HT-29 (cell line): ENCODE data around the gene LRP11. TPM values are rescaled to one million over a fixed set of nuclear protein-coding genes. Genes with fewer than 3 reads are reported as not detected.
"Not testable (repeated sequence)": the region's sequence is repeated elsewhere in the genome, so short reads cannot be mapped to it uniquely, and the experiment has no call there.

Source experiments
- DNase-seq: peaks from one replicate; pipeline ENCODE4 v3.0.0-alpha.2; 2015; ENCODE audit warnings: low spot score
- total RNA-seq: library from RNA; depleted of rRNA; stranded (reverse); fragments of >200 nt; shearing (Covaris generic); gene quantifications from 2 replicates; pipeline ENCODE4 v1.2.3, GENCODE V29; 2014

LRP11 gene
- total RNA-seq, 1 experiment from 2014 or later = 37.9 TPM

DNA sequence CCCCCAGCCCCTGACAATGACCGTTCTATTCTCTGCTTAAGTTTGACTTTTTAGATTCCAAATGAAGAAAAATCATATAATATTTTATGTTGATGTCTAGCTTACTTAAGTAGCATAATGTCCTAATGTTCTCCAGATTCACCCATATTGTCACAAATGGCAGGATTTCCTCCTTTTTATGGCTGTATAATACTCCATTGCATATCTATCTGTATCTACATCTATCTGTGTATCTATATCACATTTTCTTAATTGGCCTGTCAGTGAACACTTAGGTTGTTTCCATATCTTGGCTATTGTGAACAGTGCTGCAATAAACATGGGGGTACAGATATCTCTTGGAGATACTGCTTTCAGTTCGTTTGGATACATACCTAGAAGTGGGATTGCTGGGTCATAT, 7.0 kb upstream of the LRP11 start:
- no peak for DNase-seq

DNA sequence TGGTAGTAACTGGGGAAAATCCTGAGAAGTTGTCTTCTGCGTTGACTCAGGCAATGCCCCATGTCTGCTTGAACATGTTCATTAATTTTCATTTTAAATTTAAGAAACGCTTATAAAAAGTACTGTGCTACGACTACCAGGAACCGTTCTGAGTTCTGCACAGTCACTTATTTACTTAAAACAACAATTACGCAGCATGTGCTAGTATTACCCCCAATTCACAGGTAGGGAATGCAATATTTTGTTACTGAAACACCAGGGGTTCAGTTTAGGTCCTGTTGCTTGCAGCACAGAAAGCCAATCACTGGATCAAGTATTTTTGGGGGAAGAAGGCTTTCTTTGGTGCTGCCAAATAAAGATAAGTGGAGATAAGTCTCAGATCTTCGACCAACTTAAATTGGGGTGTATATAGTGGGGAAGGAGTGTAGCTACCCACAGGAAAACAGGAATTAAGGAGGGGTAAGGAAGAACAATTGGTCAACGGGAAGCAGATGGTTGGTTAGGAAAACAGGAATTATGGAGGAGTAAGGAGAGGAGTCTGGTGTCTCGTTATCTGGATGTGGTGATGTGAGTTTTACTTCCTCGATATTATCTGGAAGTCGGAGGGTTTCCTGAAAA, 5.2 kb upstream of the LRP11 start:
- DNase-seq = no peak

DNA sequence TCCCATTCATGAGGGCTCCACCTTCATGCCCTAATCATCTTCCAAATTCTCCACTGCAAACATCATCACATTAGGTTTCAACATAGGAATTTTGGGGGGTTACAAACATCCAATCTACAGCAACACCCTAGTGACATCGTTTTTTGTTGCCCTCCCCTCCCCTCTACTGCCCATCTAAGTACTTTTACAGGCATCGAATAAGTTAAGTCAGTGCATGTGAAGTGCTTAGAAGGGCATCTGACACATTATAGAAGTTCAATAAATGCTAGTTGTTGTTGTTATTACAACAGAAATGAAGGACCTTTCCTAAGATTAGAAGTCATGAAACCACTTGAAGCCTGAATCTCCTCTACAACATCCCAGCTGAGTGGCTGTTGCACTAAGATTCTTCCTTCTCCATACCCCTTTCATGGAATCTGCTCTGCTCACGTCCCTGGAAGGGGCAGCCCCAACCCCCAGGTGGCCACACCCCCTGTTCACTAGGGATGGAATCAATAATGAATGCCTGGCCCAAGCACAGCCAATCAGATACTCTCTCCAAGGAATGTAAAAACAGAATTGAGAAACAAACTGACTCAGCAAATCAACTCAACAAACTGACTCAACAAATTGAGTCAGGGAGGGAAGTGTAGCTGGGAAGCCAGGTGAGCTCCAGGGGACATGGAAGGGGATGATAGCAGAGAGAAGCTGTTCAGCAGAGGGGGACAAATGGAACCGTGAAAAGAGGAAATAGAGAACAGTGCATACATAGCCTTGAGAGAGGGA, 3.9 kb upstream of the LRP11 start:
- no peak for DNase-seq

DNA sequence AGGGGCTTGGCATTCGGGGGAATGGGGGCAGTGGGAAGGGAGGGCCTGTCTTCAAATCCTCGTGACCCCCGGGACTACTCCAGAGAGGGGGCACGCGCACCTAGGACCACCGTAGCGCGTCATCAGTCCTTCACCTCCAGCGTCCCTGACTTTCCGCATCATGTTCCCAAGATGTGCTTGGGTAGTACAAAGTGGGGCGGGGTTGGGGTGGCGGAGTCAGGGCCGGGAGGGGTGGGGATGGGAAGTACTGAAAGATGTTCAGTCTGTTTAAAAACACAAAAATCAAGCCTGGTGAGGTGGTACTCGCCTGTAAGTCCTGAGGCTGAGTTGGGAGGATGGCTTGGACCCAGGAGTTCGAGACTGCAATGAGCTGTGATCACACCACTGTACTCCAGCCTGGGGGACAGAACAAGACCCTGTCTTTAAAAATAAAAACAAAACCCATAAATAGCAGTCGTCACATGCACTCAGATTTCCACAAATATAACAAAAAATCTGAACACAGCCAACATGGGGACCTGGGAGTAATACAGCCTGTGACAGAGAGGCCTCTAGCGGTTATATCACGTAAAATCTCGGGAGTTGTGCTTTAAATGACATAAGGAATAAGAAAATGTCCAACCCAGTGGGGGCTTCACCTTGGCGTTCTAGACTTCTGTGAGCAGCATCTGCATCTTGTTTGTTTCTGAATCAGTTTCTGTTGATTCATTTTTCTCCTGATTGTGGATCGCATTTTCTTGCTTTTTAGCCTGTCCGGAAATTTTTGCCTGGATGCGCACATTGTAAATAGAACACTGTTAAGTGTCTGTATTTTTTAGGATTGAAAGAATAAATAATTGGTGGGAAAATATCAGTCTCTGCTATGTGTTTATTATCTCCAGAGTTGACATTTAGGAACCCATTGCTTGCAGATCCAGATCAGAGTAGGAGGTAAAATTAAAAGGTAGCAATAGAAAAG, 698 bp upstream of the LRP11 start:
- DNase-seq = peak; percentile 72

DNA sequence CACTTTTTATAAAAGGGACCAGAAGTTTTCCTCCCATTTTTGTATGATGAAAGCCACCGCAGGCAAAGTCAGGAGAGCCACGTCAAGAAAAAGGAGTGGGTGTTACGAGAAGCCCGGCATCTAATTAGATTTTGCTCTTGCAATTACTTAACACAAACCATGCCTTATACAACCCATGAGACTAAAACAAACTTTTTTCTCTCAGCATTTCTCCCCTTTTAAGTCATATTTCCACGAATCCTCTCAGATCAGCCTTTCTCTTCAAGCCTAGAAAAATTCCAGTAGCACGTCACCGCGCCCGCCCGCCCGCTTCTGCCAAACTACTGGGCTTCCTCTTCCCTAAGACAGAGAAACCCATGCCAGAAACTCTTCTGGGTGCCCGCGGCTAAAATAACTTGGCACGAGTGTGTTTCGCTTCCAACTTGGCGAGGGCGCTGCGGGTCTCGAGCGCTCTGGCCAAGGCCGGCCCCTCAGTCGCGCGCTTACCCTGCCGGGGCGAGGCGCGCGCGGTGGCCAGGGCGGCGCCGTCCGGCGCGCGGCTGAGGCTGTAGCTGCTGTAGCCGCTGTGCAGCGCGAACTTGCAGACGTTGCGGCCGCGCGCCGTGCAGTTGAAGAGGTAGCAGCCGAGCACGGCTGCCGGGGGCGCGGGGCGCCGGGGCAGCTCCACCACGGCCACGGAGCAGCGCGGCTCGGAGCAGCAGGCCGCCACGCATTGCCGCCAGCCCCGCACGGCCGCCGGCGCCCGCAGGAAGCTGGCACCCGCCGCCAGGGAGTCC, 1.0 kb downstream of the LRP11 start:
- DNase-seq = peak; percentile 64

DNA sequence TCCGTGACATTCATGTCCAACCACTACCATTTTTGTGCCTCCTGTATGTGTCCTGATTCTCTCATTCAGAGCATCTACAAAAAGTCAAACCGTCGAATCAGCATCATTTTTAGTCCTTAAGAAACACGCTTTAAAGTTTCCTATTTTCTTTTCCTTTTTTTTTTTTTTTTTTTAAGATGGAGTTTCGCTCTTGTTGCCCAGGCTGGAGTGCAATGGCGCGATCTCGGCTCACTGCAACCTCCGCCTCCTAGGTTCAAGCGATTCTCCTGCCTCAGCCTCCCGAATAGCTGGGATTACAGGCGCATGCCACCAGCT, 1.8 kb downstream of the LRP11 start:
- DNase-seq = not testable (repeated sequence)

DNA sequence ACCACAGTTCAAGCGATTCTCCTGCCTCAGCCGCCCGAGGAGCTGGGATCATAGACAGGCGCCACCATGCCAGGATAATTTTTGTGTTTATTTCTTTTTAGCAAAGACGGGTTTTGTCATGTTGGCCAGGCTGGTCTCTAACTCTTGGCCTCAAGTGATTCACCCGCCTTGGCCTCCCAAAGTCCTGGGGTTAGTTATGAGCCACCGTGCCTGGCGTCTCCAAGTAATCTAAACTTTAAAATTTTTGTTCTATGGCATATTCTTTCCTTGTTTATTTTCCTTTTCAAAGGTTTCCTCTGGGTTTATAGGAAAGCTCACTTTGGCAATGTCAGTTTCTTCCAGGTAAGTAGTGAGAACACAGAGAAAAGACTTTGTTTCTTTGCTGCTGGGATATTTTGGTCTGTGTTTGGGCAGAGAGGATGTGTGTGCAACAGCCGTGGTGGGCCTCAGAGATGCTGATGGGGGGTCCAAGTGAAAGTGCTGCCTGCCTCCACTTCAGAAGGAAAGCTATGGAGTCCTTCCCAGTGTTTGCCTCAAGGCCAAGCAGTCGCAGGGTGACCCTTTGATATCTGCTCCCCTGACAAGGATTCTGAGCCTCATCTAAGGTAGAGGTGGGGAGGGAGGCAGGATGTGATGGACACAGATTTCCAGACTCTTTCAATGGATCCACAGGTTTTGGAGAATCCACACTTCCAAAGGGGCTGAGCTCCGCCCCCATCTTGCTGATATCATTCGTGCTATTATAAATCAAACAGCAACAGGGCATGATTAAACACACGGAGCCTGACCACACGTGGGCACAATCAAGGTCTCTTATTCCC, 2.3 kb downstream of the LRP11 start:
- no peak for DNase-seq

DNA sequence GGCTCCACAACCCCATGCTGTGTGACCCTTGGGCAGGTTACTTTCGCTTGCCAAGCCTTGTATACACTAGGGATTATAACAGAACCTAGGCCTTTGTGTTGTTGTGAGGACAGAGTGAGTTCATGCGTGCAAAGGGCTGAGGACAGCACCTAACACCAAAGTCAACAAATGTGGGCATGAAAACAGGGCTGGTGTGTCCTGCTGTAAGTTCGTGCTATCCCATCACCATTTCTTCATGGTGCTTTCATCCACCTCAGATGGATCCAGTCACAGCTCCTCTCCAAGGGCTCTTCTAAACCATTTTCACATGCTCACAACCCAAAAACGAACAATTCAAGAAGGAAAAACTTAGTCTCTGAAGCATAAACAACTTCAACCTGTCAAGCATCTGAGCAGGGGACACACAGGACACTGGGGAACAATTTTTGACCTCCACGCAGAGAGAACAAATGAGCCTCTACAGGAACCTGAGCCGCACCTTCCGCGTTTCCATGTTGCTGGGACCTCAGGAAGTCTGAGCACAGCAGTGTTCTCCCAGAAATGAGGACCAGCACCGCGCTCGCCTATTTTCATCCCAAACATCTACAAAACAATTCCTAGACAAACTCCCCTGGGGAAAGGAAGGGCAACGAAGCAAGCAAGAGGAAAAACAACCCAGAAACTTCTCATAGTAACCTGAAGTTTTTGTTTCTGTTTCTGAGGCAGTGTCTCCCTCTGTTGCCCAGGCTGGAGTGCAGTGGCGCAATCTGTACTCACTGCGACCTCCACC, 3.1 kb downstream of the LRP11 start:
- DNase-seq = no peak

DNA sequence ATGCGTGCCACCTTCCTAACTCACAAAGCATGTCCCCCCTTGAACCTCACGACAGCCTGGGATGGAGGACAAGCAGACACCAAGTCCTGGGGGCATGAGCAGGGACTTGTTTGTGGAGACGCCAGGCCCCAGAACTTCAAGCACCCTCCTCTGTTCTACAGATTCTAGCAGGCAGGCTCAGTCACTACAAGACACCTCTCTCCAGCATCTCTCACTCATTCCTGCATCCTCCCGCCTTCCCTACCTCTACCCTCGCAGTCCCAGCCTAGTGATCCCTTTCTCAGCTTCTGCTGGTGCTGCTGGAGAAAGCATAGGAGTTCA, 3.7 kb downstream of the LRP11 start:
- DNase-seq = no peak

DNA sequence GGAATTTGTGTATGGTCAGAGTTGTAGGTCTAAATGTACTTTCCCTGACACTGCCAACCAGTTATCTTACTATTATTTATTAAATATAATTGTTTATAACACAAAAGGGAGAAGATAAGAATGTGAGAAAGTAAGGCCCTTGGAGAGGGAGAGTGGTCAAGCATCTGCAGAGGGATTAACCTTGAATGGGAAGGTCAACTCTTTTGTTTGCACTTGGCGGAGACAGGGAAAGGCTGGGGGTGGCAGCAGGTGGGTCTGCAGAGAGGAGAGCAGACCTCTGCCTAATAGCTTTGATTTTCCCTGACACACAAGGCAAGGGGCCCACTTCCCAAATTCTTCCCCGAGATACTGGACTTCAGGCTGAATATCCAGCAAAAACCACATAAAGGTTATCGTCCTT, 4.2 kb downstream of the LRP11 start:
- no peak for DNase-seq

DNA sequence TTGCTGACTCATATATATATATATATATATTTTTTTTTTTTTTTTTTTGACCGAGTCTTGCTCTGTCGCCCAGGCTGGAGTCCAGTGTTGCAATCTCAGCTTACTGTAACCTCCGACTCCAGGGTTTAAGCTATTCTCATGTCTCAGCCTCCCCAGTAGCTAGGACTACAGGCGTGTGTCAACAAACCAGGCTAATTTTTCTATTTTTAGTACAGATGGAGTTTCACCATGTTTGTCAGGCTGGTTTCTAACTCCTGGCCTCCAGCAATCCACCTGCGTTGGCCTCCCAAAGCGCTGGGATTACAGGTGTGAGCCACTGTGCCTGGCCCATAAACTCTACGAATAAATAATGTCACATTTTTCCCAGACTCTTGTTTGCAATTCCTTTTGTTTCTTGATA, 4.8 kb downstream of the LRP11 start:
- DNase-seq = no peak

DNA sequence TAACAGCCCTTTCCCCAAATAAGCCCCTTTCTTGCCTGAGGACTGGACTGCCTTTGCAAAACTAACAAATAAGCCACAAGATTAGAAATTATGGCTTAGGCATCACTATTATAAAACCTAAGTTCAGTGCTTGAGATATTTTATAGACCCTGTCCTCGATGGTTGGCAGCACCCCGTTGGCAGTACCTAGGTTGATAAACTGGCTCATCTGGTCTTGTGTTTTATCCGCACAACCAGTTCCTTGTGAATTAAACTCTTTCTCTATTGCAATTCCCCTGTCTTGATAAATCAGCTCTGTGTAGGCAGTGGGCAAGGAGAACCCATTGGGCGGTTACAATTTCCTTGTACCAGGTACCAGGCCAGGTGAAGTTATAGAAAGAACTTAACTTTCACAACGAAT, 6.6 kb downstream of the LRP11 start:
- no peak for DNase-seq

DNA sequence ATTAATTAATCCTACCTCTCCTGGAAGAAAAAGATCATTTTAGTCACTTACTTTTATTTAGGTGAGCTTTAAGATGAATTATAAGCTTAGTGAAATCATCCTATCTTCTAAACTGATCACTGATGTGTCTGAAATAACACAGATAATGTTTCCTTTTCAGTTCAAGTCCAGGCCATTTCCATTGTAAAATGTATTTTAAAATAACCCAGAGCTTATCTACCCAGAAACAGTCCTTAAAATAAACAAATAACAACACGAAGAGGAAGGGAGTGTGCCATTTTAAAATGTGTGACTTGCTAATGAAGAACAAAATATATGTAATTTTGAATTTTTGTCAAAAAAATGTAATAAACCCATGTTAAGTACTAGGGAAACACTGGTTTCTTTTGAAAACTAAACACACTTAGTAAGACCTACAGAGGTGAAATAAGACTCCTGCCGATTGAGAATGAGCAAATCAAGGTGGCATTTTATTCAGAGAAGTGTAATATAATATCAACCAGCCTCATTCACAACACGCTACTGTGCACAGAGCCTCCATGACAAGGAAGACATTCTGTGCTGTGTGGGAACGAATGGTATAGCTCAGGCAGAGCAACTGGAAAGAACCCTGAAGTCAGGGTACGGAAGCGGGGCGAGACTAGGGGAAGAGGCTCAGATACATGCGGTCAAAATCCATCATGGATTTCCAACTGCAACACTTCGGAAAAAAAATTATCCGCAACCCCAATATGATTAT, 7.7 kb downstream of the LRP11 start:
- DNase-seq = no peak

DNA sequence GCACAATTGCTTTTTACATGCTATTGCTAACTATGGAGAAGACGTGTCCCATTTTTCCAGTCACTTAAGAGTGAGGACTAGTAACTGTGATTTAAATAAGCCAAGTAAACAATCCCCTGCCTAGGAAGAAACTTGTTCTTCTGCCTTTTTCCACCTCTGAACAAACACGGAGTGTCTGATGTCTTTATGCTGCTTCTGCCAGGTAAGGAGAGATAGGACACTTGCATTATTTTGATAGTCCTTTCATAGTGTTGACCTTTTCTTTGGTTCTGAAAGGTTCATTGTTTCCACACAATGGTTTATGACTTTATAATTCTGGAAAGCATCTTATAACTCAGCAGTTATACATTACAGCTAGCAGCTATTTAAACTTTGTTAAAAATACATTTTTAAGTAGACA, 8.4 kb downstream of the LRP11 start:
- DNase-seq = peak; percentile 28

DNA sequence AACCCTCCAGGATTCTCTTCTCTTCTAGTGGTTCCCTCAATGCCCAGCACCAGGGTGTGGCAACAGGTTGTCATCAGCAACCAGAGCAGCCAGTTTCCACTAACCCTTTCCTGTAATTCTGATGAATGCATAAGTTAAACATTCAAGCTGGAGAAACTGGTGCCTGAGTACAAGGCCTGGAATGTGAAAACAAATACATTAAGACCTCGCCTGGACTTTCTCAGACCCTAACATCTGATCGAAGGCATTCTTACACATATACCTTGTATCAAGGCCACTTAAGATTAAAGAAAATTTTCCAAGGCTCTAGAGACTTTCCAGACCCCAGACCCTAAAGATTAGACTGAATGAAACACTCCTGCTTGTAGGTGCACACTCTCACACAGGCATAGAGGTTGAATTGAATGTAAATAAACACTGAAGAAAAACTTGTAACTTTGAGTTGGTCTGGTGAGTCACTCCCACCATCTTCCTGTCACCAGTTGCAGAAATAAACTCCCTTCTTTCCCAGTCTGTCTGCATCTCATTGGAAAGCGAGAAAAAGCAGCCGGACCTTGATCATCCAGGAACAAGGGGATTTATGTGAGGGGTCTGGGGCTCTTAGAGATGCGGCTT, 9.0 kb downstream of the LRP11 start:
- peak; percentile 83 for DNase-seq

DNA sequence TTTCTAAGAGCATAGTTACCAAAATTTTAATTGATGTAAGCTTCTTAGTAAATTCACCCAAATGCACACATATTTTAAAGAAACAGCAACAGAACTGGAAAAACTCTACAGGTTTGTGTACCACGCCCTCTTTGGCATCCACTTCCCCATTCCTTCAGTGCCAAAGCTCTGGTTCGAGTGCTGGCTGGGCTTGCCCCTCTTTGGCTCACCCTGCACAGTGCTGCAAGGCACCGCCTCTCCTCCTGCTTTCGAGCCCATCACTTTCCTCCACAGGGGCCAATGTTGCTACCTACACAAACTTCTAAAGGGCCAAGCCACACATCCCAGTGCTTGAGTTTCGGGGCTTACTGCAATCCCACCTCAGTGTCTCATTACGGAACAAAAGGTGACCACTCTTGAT, 9.6 kb downstream of the LRP11 start:
- peak; percentile 56 for DNase-seq

DNA sequence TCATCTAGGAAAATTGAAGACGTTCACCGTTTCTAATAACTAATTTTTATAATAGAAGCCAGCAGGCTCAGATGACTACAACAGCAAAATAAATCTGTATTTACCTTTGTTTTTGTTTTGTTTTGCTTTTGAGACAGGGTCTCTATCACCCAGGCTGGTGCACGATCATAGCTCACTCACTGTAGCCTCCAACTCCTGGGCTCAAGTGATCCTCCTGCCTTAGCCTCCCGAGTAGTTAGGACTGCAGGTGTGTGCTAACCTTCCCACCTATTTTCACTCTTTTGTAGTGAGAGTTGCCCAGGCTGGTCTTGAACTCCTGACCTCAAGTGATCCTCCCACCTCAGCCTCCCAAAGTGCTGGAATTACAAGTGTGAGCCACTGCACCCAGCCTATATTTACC, 10.1 kb downstream of the LRP11 start:
- not testable (repeated sequence) for DNase-seq

DNA sequence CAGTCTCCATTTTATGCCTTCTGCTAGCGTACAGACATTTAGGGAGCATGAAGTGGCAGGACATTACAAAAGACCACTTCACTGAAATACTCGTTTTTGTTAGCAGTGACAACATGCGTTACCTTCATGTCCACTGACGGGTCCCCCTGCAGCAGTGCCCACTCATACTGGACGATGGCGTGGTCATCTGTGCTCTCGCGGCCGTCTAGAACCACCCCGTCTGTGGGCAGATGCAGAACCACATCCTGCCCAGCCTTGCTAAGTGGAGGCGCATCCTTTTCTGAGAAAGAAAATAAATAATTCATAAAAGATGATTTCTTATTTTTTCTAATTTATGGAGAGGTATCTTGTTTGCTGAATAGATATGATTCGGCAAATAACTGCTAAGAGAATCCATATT, 11.3 kb downstream of the LRP11 start:
- no peak for DNase-seq

DNA sequence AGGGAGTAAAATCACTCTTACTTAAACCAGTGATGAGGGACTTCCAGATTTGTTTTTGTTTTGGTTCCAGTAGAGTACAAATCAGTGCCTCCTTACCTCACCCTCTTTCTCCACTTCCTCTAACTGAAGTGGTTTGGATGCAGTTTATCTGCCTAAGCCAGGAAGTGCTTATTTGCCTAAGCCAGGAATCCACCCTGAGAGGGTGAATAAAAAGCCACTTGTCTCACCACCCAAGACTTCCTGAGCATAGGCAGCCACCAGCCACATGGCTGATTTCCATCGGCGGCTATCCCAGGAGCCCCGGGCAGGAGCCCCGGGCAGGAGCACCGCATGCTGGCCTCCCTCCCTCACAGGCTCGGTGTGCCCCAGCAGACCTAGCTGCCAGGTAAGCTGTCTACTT, 12.0 kb downstream of the LRP11 start:
- peak; percentile 75 for DNase-seq
